Measurements from ENCODE around the gene PLD4.

The PLD4 gene

DNA sequence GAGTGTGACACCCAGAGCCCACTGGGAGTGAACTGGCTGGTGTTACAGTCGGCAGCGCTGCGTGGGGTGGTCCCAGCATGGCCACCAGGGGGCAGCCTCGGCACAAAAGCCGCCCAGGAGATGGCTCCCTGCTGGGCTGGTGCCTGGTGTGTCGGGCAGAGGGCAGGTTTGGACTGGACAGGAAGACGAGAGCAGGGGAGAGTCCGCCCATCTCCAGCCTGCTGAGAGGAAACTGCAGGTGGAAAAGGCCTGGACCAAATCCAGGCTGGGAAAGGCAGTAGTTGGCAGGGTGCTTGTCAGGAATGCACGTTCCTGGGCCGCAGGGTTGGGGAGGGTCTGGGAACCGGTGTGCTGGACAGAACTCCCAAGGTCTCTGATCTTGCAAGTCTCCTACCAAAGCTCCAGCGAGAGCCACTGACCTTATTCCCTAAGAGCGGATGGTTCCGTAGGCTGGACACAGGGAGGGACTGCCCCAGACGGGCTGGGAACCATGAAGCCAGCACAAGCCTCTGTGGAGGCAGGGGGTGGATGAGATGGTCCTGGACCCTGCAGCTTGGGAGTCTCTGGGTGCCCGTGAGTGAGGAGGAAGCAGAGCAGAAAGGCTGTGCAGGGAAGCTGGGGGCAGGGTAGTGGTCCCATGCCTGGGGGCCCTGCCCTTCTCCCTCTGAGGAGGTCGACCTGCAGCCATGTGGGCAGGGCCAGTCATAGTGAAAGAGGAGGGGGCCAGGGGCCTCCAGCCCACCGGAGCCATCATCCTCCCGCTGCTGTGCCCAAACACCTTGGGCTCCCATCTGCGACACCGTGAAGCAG lies 51.7 kb downstream of the PLD4 start:
- DNase-seq, result peak; percentile 67

DNA sequence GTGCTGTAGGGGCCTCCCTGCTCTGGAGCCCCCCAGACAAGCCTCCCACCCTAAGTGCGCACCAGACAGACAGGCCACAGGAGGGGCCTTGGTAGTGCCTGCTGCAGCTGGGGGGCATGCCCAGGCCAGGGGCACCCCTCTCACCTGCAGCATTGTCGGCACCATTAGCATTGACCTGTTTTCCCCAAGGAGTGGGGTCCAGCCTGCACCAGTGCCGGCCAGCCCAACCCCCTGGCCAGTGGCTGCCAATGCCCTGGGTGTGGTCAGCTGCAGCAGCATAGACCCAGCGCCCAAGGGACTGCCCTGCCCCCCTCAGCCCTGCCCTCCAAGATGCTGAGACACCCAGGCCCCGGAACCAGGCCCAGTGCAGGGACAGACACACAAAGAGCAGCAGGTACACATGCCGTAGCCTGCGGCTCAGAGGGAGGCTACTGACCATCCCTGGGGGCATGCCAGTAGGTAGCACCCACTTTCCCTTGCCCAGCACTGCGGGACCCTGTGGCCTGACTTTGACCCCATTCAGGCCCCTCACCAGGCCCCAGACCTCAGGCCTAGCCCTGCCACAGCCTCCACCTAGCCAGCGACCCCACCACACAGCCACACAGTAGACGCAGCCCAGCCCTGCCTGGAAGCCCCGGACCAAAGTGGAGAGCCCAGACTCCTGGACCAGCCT lies 52.5 kb downstream of the PLD4 start:
- DNase-seq, result no peak

DNA sequence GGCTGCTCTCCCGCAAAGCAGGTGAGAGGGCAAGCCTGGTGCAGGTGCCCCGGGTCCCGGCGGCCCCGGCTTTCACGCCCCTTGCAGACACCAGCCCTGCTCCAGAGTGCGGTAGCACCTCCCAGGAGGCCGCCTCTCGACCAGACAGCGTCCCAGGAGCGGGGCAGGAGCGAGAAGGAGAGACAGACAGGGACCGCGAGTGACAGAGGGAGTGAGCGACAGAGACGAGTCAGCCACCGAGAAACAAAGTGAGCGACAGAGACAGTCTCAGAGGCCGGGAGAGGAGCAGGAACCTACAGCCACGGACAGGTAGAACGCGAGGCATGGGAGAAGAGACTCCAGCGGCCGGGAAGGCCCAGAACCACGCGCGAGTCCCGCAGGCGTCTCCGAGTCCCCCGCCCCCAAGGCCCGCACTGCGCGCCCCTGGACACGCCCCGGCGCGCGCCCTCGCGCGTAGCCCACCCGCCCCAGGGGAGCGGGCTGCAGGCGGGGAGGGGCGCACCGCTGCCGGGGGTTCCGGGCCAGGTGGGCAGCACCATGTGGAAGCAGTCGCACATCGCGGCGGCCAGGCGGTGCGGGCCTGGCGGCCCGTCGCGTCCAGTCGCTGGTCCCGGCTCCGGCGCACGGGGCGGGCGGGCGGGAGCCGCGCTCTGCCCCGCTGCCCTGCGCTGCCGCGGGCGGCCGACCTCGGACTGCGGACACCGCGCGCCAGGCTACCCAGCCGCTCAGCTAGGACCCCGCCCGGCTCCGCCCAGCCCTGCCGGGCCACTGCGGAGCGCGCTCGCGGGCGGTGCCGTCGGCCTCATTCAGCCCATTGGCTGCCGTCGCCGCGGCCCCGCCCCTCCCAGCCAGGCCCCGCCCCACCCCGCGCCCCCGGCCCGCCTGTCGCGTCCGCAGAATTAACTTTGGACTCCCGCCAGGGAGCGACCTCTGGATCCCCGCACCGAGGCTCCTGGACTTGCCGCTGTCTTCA lies 53.3 kb downstream of the PLD4 start, which contains the start of gene AHNAK2:
TSS of gene AHNAK2 (minus strand) at position 694 of the 973 bp plus-strand sequence. CDS start at position 557, 137 bp downstream.
- DNase-seq, result peak; percentile 62

DNA sequence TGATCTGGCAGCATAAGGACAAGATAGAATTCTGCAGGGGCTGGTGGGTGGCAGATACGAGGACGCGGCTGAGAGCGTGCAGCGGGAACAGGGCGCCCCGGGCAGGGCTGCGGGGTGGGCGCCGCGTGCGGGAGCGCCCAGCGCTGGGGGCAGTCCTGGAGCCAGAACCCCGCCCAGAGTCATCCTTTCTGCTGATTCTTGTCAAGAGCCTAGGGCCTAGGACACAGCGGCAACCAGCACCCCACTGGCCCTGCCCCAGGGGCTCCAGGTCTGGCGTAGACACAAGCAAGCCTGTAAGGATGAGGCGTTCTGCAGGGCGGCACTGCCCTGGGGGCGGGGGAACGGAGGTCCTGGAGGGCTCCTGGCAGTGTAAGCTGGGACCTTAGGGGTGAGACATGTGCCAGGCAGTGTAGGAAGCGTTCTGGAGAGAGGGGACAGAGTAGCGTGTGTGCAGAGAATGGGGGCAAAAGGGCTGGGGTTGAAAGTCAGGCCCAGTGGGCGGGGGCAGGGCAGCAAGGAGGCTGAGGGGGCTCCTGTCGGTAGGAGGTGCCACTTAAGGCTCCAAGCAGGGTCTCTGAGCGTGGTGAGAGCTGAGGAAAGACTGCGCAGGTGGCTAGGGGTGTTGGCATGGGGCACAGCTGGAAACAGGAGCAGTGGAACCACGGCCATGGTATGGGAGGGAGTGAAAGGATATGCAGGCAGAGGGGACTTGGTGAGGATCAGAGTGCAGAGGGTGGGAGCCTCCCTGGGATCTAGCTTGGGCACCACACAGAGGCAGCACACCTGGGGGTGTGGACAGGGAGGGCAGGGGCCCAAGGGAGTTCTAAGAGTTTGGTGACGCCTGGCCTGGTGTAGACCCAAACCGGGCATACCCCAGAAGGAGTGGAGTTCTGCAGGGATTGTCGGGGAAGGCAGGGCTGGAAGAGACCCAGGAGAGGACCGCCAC lies 54.3 kb downstream of the PLD4 start:
- DNase-seq, result no peak

DNA sequence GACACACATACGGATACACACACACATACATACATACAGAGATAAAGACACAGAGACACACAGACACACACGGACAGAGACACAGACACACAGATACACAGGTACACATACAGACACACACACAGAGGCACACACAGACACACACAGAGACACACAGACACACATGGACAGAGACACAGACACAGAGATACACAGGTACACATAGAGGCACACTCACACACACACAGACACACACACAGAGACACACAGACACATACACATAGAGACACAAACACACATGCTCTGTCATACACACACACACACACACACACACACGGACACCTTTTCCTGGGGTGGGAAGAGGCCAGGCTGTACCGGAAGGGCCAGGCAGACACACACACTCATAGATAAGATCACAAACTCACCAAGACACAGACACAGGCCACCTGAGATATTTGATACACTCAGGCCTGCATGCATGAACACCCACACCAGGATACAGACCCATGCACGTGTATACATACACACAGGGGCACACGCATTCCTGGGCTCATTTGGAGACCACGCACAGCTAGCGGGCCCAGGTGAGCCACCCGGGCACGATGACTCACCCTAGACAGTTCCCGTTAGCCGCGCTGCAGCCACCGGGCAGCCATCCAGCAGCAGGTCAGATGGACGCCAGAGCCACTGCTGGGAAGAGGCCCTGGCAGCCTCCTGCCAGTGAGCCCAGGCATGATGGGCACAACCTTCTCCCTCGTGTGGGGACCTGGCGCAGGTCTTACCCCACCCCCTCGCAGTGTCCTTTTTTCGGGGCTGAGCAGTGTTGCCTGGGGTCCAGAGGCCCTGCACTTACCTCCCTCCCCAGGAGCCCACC lies 55.3 kb downstream of the PLD4 start:
- DNase-seq, result no peak

DNA sequence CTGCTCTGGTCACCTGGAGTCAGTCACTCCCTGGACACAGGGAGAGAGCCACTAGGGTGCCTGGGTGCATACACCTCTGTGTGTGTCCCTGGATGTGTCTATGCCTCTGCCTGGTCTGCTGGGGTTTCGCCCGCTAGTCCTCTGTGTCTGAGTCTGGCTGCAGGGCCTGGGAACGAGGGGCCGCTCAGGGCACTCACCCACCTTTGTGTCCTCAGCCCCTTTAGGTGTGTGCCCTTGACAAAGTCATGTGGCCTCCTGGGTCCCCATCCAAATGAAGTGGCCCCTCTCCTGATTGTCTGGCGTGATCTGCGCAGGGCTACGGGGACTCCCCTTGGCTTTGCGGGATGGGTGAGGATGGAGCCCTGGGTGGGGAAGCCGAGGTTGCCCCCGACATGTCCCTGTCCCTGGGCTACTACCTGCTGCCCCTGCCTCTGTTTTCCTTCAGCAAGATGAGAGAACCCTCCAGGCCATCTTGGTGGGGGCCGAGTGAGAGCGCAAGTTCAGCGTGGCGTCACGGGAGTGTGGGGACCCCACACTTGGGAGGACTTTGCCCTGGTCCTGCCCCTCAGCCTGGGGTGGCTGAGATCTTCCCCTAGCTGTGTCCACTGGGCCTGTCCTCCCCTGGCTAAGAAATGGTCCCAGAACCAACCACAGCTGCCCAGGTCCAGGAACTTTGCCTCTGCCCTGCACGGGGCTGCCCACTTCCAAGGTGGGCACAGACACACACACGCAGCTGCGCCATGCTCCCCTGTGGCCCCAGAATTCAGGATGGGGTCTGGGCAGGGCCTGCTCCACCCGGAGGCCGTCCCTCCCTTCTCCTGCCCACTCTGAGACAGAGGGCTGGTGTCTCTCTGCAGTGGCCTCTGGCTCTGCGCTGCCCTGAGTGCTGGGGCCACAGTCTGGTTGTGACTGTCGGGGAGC lies 56.2 kb downstream of the PLD4 start:
- DNase-seq, result no peak

DNA sequence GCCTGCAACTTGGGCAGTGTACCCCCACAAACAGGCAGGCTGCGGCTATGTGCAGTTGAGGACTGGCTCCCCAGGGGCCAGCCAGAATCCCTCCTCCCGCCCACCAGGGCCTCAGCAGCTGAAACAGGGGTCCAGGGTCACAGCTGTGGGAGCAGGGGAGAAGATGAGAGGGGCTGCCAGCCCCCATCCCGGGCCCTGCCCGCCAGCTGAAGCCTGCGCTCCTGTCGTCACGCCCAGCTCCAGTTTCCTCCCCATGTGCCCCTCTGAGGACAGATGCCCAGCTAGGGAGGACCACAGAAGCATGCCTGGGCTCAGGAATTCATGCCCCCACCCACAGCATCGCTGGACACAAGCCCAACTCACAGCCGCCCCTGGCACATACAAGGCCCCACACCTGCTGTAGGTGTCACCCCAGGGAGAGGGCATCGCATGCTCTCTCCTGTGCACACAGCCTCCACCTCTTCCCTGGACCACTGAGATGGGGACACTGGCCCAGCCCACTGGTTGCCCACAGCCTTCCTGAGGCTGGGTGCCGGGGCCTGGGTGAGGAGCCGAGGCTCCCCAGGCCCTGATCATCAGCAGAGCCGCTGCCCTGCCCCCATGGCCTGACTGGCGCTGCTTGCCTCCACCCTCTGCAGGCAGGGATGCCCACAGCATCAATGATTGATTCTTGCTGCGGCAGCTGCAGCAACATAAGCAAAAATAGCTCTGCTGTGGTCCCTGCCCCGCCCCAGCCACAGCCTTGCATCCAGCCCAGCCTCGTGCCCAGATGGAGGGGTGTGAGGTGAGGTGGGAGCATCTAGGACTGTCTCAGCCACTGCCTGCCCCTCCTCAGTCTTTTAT lies 57.2 kb downstream of the PLD4 start:
- no peak for DNase-seq

DNA sequence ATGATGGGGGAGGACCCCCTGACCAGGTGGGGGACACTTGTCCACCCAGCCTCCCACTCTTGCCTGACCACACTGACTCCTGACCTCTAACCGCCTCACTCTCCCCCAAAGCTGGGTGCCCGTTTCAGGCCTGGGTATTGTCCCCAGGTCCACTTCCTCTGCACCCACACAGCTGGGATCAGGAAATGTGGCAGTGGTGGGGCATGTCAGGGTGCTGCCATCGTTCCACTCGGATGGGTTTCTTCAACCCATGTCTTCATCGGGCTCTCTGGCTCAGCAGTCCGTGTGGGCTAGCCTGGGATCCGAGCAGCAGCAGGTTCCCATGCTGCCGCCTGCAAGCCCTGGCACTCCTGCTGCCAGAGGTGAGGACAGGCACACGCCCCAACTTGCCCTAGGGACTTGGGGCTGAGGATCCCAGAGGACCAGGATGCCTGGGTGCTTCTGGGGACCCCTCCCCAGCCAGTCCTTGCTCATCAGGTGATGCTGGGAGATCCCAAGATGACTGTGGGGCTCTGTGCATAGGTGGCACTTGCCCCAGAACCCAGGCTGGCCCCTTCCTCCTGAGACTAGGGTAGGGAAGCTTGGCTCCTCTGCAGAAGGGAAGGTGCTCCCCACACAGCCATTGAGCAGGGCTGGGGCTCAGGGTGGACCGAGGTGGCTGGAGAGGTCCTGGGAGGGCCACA lies 58.0 kb downstream of the PLD4 start:
- DNase-seq, result no peak

Measured in T1000 (cell line).